Memory B cell (primary cell): Measurements from ENCODE around the gene BIVM.

Source experiments
- ATAC-seq: fragments of 150-1000 bp; cut with Tn5 transposase; 2 replicates; pipeline ENCODE4 v1.10.0; 2021; ENCODE audit warnings: low read depth, mild to moderate bottlenecking, moderate library complexity
- DNase-seq, 2 donors: peaks; one replicate each; pipeline ENCODE4 v3.0.0; 2022; ENCODE audit warnings: low spot score in 2 of 2
- H3K27ac Mint-ChIP-seq: one replicate; pipeline ENCODE4 v1.8.0; 2022; ENCODE audit warnings: mild to moderate bottlenecking, moderate library complexity, mixed read lengths
- H3K27me3 Mint-ChIP-seq: one replicate; pipeline ENCODE4 v1.8.0; 2022; ENCODE audit warnings: mixed read lengths
- H3K36me3 Mint-ChIP-seq: one replicate; pipeline ENCODE4 v1.8.0; 2022; ENCODE audit warnings: mild to moderate bottlenecking, mixed read lengths
- H3K4me1 Mint-ChIP-seq: one replicate; pipeline ENCODE4 v1.8.0; 2022; ENCODE audit warnings: mixed read lengths
- H3K4me3 Mint-ChIP-seq: one replicate; pipeline ENCODE4 v1.8.0; 2022; ENCODE audit warnings: mild to moderate bottlenecking, moderate library complexity, mixed read lengths
- H3K9me3 Mint-ChIP-seq: one replicate; pipeline ENCODE4 v1.8.0; 2022; ENCODE audit warnings: mixed read lengths

Gene BIVM, protein sequence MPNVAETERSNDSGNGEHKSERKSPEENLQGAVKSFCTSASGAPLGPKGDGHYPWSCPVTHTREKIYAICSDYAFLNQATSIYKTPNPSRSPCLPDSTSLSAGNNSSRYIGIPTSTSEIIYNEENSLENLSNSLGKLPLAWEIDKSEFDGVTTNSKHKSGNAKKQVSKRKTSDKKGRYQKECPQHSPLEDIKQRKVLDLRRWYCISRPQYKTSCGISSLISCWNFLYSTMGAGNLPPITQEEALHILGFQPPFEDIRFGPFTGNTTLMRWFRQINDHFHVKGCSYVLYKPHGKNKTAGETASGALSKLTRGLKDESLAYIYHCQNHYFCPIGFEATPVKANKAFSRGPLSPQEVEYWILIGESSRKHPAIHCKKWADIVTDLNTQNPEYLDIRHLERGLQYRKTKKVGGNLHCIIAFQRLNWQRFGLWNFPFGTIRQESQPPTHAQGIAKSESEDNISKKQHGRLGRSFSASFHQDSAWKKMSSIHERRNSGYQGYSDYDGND

GRCh38 chr13:102798581-102799425 is at the start of gene BIVM, which contains the start of gene POGLUT2:
Gene BIVM, plus strand, starts transcription at chr13:102799119. Its CDS starts 8,149 bp downstream, at chr13:102807268.
Gene POGLUT2, minus strand, starts transcription at chr13:102798976. Its CDS starts 306 bp downstream, at chr13:102798670.
- DNase-seq (peak; percentile 30 to 44), ATAC-seq (peak; percentile 54)
- Mint-ChIP-seq H3K36me3 (no peaks in the 10 kb centered on the region), H3K27me3 (peaks cover 1% of the 10 kb centered on the region), H3K4me1 (peaks cover 9% of the 10 kb centered on the region), H3K4me3 (peak within 1 kb of the TSS; percentile 87), H3K9me3 (no peaks in the 10 kb centered on the region), H3K27ac (no peak within 1 kb of the TSS)

DNA sequence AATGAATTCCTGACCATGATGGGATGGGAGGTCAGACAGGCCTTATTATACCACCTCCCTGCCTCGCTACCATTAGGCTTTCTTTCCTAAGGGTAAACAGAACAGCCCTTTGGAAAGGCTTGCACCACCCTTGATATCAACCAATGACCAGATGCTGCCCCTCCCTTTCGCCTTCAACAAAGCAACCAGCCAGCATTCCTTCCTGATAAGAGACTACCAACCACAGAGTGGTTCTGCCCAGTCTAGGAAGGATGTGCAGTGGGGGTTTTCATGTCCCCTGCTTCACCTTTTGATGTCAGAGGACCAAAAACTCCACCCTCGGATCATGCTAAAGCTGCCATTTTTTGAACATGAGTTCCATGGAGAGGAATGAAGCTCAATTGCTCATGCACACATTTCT is 47.0 kb upstream of the BIVM start:
- no peak overlapping the region for H3K4me3 Mint-ChIP-seq
- peaks cover 10% of the 10 kb centered on the region for H3K27me3 Mint-ChIP-seq
- H3K36me3 Mint-ChIP-seq = peaks cover 7% of the 10 kb centered on the region
- H3K4me1 Mint-ChIP-seq = no peaks in the 10 kb centered on the region
- H3K9me3 Mint-ChIP-seq = peaks cover 10% of the 10 kb centered on the region
- H3K27ac Mint-ChIP-seq = no peak overlapping the region
- no peak for ATAC-seq
- no peak for DNase-seq

DNA sequence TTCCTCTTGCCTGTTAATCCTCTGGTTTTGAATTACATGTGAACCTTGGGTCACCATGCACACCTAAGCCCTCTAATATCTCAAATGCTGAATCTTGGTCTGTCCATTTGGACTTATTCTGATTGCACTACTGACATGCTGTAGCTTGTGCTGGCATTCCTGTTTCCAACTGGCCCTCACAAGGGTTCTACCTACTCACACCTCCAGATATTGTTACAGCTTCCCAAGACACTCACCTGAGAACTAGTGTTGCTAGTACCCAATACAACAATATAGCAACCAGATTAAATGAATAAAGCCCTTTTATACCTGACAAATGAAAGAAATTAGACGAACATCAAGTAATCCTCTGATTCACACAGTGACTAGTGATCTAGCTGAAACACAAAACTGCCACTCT is 41.9 kb upstream of the BIVM start:
- no peak overlapping the region for H3K27ac Mint-ChIP-seq
- peaks cover 3% of the 10 kb centered on the region for H3K27me3 Mint-ChIP-seq
- H3K36me3 Mint-ChIP-seq = peaks cover 3% of the 10 kb centered on the region
- peaks cover 5% of the 10 kb centered on the region for H3K9me3 Mint-ChIP-seq
- ATAC-seq (no peak), DNase-seq (no peak)
- H3K4me3 Mint-ChIP-seq = no peak overlapping the region
- H3K4me1 Mint-ChIP-seq = no peaks in the 10 kb centered on the region

DNA sequence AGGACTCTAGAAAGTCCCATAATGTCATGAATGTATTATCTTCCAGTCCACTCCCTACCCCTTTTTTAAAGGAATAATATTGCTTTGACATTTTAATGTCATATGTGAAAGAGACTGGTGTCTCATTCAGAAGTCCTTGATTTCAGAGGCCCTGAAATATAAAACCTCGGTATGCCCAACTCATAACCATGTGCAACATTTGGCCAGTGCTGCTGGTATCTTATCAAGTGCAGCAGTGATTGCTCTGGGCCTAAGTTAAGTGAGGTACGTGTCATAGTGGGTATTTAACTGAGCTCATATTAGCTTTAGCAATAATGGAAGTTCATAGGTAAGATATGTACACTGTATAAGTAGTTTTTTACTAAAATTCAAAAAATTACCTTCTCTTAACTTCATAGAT is 40.1 kb upstream of the BIVM start:
- Mint-ChIP-seq H3K27me3 (no peaks in the 10 kb centered on the region), H3K4me1 (no peaks in the 10 kb centered on the region), H3K36me3 (no peaks in the 10 kb centered on the region), H3K4me3 (no peak overlapping the region), H3K27ac (no peak overlapping the region), H3K9me3 (no peaks in the 10 kb centered on the region)
- ATAC-seq (no peak), DNase-seq (no peak)

DNA sequence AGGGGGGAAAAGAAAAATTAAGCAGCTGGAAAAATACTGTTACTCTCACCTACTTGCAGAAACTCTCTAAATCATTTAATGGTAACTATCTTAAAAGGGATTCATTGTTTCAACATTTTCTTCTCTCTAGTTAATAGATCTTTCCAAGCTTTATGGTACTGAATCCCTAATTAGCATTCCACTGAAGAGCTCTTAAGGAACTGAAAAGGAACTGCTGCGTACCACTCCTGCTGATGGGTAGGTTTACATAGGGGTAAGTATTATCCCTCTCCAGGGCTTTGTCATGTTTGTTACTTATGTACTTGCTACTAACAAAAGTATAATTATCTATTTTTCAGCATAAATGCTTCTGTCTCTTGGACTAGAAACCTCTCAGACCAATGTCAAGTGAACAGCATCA is 37.8 kb upstream of the BIVM start:
- H3K27ac Mint-ChIP-seq = no peak overlapping the region
- no peaks in the 10 kb centered on the region for H3K4me1 Mint-ChIP-seq
- no peak for DNase-seq
- no peak for ATAC-seq
- no peaks in the 10 kb centered on the region for H3K9me3 Mint-ChIP-seq
- H3K36me3 Mint-ChIP-seq = no peaks in the 10 kb centered on the region
- H3K27me3 Mint-ChIP-seq = no peaks in the 10 kb centered on the region
- no peak overlapping the region for H3K4me3 Mint-ChIP-seq

GRCh38 chr13:102763741-102764140 is 35.2 kb upstream of the BIVM start:
- no peaks in the 10 kb centered on the region for H3K4me1 Mint-ChIP-seq

GRCh38 chr13:102768909-102769308 is 30.0 kb upstream of the BIVM start:
- Mint-ChIP-seq H3K4me3 (no peak overlapping the region), H3K4me1 (peaks cover 7% of the 10 kb centered on the region), H3K9me3 (no peaks in the 10 kb centered on the region), H3K27me3 (no peaks in the 10 kb centered on the region), H3K27ac (no peak overlapping the region), H3K36me3 (no peaks in the 10 kb centered on the region)
- ATAC-seq = no peak
- DNase-seq = no peak

More at GRCh38 chr13:102763741-102764140, 35.2 kb upstream of the BIVM start:
- no peaks in the 10 kb centered on the region for H3K27me3 Mint-ChIP-seq
- no peak for ATAC-seq
- no peak overlapping the region for H3K4me3 Mint-ChIP-seq
- no peaks in the 10 kb centered on the region for H3K9me3 Mint-ChIP-seq
- no peak overlapping the region for H3K27ac Mint-ChIP-seq
- DNase-seq = no peak
- no peaks in the 10 kb centered on the region for H3K36me3 Mint-ChIP-seq

DNA sequence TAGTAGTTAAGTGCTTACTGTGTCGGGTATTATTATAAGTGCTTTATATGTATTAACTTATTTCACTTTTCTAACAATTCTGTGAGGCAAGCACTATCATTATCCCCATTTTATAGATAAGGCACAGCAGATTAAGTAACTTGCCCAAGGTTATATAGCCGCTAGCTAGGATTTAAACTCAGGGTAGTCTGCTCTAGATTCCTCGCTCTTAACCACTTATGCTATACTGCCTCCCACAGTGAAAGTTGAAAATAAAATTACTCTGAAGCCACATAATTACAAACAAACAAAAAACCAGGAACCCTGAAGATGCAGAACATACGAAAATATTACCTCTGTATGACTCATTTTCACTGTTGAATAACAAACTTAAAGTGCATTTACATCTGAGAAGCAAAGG is 29.2 kb upstream of the BIVM start:
- no peaks in the 10 kb centered on the region for H3K27me3 Mint-ChIP-seq
- H3K4me3 Mint-ChIP-seq = no peak overlapping the region
- H3K27ac Mint-ChIP-seq = no peak overlapping the region
- ATAC-seq (no peak), DNase-seq (no peak)
- H3K36me3 Mint-ChIP-seq = no peaks in the 10 kb centered on the region
- H3K9me3 Mint-ChIP-seq = no peaks in the 10 kb centered on the region
- peaks cover 7% of the 10 kb centered on the region for H3K4me1 Mint-ChIP-seq

- ATAC-seq = no peak
Measured at GRCh38 chr13:102770435-102770834, 28.5 kb upstream of the BIVM start.

GRCh38 chr13:102771298-102772041 is 27.4 kb upstream of the BIVM start:
- no peak overlapping the region for H3K27ac Mint-ChIP-seq
- H3K4me3 Mint-ChIP-seq = no peak overlapping the region
- peaks cover 7% of the 10 kb centered on the region for H3K4me1 Mint-ChIP-seq
- no peak for DNase-seq
- H3K9me3 Mint-ChIP-seq = no peaks in the 10 kb centered on the region
- ATAC-seq = no peak
- H3K27me3 Mint-ChIP-seq = no peaks in the 10 kb centered on the region
- no peaks in the 10 kb centered on the region for H3K36me3 Mint-ChIP-seq

More at GRCh38 chr13:102770435-102770834, 28.5 kb upstream of the BIVM start:
- H3K9me3 Mint-ChIP-seq = no peaks in the 10 kb centered on the region
- no peaks in the 10 kb centered on the region for H3K36me3 Mint-ChIP-seq
- H3K4me3 Mint-ChIP-seq = no peak overlapping the region
- H3K4me1 Mint-ChIP-seq = peaks cover 7% of the 10 kb centered on the region
- H3K27ac Mint-ChIP-seq = no peak overlapping the region
- DNase-seq = no peak
- no peaks in the 10 kb centered on the region for H3K27me3 Mint-ChIP-seq

DNA sequence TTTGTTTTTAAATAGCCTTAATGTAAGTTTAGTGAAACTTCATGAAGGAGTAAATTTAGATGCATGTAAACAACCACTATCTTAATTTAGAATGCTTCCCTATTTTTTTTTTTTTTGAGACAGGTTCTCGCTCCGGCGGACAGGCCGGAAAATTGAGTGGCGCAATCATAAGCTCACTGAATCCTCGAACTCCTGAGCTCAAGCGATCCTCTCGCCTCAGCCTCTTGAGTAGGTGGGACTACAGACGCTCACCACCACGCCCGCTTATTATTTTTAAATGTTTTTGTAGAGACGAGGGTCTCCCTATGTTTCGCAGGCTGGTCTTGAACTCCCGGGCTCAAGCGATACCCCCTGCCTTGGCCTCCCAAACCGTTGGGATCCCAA is 26.9 kb upstream of the BIVM start:
- H3K4me3 Mint-ChIP-seq = peak overlapping the region; percentile 90
- H3K36me3 Mint-ChIP-seq = no peaks in the 10 kb centered on the region
- no peak overlapping the region for H3K27ac Mint-ChIP-seq
- no peaks in the 10 kb centered on the region for H3K27me3 Mint-ChIP-seq
- DNase-seq (no peak), ATAC-seq (no peak)
- H3K4me1 Mint-ChIP-seq = peaks cover 7% of the 10 kb centered on the region
- no peaks in the 10 kb centered on the region for H3K9me3 Mint-ChIP-seq

GRCh38 chr13:102773441-102774213 is 25.3 kb upstream of the BIVM start, which contains the start of gene TEX30:
Gene TEX30, minus strand, starts transcription at chr13:102773786. Its CDS starts 3,760 bp downstream, at chr13:102770026.
- Mint-ChIP-seq H3K4me3 (peak within 1 kb of the TSS; percentile 90), H3K27me3 (no peaks in the 10 kb centered on the region), H3K36me3 (no peaks in the 10 kb centered on the region), H3K9me3 (no peaks in the 10 kb centered on the region), H3K4me1 (peaks cover 7% of the 10 kb centered on the region), H3K27ac (peak within 1 kb of the TSS; percentile 84)
- DNase-seq (peak; percentile 88 to 89), ATAC-seq (peak; percentile 95)

GRCh38 chr13:102774214-102774568 is 24.7 kb upstream of the BIVM start:
- Mint-ChIP-seq H3K36me3 (no peaks in the 10 kb centered on the region), H3K9me3 (no peaks in the 10 kb centered on the region), H3K27ac (peak overlapping the region; percentile 84), H3K4me1 (peaks cover 7% of the 10 kb centered on the region), H3K27me3 (no peaks in the 10 kb centered on the region), H3K4me3 (peak overlapping the region; percentile 90)
- DNase-seq (no peak), ATAC-seq (no peak)
